NB4 (cell line): ENCODE measurements around the gene ZNF408.

Source experiments
- MYC ChIP-seq: IDR thresholded peaks from 2 replicates; pipeline ENCODE4 v1.6.1; 2011; ENCODE audit warnings: low read depth, low read length
- POLR2A ChIP-seq: IDR thresholded peaks from 2 replicates; pipeline ENCODE4 v1.6.1; 2011; ENCODE audit warnings: mild to moderate bottlenecking; ENCODE audit not compliant: insufficient read length; ENCODE audit errors: extremely low read depth
- TF ChIP-seq, protein P1 (sequence below): IDR thresholded peaks from one replicate; pipeline ENCODE4 v1.5.1; 2012; ENCODE audit warnings: low read depth, low read length
- TF ChIP-seq, protein P2 (sequence below): IDR thresholded peaks from 2 replicates; pipeline ENCODE4 v1.6.1; 2011; ENCODE audit warnings: low read depth, low read length

DNA sequence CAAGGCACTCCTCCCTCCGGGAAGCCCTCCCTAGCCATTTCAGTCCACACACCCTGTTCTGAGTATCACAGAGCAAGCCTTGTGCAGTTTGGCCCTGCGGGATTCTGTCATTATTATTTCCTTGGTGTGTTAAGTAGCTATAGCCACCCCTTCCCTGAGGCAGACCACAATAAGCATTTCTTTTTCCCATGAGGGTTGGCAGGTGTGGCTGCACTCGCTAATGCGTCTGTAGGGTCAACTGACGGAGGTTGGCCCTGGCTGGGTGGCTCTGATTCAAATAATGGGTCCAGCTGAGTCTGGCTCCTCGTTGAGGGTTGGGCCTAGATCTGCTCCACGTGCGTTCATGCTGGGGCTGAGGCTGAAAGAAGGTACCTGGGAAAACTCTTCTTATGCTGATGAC lies 23.3 kb downstream of the ZNF408 start:
- TF ChIP-seq, protein P1, sequence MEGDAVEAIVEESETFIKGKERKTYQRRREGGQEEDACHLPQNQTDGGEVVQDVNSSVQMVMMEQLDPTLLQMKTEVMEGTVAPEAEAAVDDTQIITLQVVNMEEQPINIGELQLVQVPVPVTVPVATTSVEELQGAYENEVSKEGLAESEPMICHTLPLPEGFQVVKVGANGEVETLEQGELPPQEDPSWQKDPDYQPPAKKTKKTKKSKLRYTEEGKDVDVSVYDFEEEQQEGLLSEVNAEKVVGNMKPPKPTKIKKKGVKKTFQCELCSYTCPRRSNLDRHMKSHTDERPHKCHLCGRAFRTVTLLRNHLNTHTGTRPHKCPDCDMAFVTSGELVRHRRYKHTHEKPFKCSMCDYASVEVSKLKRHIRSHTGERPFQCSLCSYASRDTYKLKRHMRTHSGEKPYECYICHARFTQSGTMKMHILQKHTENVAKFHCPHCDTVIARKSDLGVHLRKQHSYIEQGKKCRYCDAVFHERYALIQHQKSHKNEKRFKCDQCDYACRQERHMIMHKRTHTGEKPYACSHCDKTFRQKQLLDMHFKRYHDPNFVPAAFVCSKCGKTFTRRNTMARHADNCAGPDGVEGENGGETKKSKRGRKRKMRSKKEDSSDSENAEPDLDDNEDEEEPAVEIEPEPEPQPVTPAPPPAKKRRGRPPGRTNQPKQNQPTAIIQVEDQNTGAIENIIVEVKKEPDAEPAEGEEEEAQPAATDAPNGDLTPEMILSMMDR = no peak
- no peak for TF ChIP-seq MYC
- TF ChIP-seq POLR2A = no peak
- TF ChIP-seq, protein P2, sequence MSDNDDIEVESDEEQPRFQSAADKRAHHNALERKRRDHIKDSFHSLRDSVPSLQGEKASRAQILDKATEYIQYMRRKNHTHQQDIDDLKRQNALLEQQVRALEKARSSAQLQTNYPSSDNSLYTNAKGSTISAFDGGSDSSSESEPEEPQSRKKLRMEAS = no peak
